ENCODE results near the gene UBE2E1.

- TF ChIP-seq CTCF (IDR thresholded peaks at IDR 0.05; ENCODE audit: low read depth, low read length, missing input control), result no peak
- peak; percentile 64 for TF ChIP-seq YY1 (IDR thresholded peaks at IDR 0.05)
- peak in 1 of 2 donors; percentile 47 for TF ChIP-seq GABPA (IDR thresholded peaks at IDR 0.05 in 1 of 2, conservative IDR thresholded peaks at IDR 0.05 in 1 of 2)
- TF ChIP-seq TAF1 (conservative IDR thresholded peaks at IDR 0.05), result peak; percentile 65
- TF ChIP-seq RAD21 (IDR thresholded peaks at IDR 0.05), result no peak
- TF ChIP-seq SP1 (IDR thresholded peaks at IDR 0.05), result peak; percentile 67
- no peak for TF ChIP-seq MAX (IDR thresholded peaks at IDR 0.05)
- no peak for TF ChIP-seq FOXA1 (IDR thresholded peaks at IDR 0.05)
- TF ChIP-seq, protein P1, sequence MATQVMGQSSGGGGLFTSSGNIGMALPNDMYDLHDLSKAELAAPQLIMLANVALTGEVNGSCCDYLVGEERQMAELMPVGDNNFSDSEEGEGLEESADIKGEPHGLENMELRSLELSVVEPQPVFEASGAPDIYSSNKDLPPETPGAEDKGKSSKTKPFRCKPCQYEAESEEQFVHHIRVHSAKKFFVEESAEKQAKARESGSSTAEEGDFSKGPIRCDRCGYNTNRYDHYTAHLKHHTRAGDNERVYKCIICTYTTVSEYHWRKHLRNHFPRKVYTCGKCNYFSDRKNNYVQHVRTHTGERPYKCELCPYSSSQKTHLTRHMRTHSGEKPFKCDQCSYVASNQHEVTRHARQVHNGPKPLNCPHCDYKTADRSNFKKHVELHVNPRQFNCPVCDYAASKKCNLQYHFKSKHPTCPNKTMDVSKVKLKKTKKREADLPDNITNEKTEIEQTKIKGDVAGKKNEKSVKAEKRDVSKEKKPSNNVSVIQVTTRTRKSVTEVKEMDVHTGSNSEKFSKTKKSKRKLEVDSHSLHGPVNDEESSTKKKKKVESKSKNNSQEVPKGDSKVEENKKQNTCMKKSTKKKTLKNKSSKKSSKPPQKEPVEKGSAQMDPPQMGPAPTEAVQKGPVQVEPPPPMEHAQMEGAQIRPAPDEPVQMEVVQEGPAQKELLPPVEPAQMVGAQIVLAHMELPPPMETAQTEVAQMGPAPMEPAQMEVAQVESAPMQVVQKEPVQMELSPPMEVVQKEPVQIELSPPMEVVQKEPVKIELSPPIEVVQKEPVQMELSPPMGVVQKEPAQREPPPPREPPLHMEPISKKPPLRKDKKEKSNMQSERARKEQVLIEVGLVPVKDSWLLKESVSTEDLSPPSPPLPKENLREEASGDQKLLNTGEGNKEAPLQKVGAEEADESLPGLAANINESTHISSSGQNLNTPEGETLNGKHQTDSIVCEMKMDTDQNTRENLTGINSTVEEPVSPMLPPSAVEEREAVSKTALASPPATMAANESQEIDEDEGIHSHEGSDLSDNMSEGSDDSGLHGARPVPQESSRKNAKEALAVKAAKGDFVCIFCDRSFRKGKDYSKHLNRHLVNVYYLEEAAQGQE (IDR thresholded peaks at IDR 0.05), result peak; percentile 68
- TF ChIP-seq, protein P2, sequence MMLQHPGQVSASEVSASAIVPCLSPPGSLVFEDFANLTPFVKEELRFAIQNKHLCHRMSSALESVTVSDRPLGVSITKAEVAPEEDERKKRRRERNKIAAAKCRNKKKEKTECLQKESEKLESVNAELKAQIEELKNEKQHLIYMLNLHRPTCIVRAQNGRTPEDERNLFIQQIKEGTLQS (IDR thresholded peaks at IDR 0.05), result peak; percentile 41
- TF ChIP-seq FOXA2 (IDR thresholded peaks at IDR 0.05), result no peak
- TF ChIP-seq NR2F2 (IDR thresholded peaks at IDR 0.05), result no peak
- TF ChIP-seq JUND (IDR thresholded peaks at IDR 0.05), result peak; percentile 32 to 81
- TF ChIP-seq EGR1 (IDR thresholded peaks at IDR 0.05; ENCODE audit: low read depth in 2 of 2), result no peak
Measured at GRCh38 chr3:23915537-23916108, 109.9 kb downstream of the UBE2E1 start.

All from liver (tissue), 3 donors.